Measurements from ENCODE around the gene SLC25A34. TPM values are rescaled to one million over a fixed set of nuclear protein-coding genes. Genes with fewer than 3 reads are reported as not detected.
A peak's percentile ranks its signal among the peaks of the same experiment; 100 is the strongest.

SLC25A34 gene
- total and polyA plus RNA-seq, 10 of the 15 experiments (the other 5 are each of a cell fraction or from before 2014, with no cell fraction given), result 0.02 to 1.6 (median 0.39) TPM

DNA sequence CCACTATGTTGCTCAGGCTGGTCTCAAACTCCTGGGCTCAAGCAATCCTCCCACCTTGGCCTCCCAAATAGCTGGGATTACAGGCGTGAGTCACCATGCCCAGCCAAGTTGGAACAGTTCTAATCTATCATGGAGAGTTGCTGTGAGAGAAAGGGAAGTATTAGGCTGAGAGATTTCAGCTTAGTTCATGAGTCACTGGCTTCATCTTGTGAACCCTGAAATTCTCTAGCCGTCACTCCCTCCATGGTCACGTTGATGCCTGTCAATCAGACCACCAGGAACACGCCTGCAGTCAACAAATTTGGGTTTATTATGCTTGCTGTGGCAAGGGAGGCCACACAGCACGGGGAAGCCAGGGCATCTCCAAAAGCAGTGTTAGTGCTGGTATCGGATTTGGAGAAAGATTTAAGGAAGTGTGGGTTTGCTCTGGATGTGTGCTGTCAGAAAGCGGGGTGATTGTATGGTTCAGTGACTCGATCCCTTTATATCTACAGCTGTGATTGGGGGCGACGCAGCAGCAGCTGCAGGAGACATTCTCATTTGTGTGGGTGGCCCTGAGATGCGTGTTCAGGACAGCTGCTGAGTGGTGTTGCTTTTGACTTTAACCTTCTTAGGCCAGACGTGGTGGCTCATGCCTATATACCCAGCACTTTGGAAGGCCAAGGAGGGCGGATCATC lies 52.7 kb downstream of the SLC25A34 start (continued):
- TF ChIP-seq ZNF687 (IDR thresholded peaks at IDR 0.05) (no peak), RELA (IDR thresholded peaks at IDR 0.05; ENCODE audit: borderline replicate concordance, partially characterized antibody) (no peak), HDAC2 (IDR thresholded peaks at IDR 0.05) (no peak), ATF2 (IDR thresholded peaks at IDR 0.05; ENCODE audit: low read length) (no peak), PAX5 (IDR thresholded peaks at IDR 0.05; ENCODE audit: borderline replicate concordance, low read depth, low read length) (peak; percentile 8; the same call in 1 of the 2 replicates), ZNF217 (IDR thresholded peaks at IDR 0.05) (no peak), MYB (IDR thresholded peaks at IDR 0.05; ENCODE audit: borderline replicate concordance, low read depth, low read length) (no peak), NR2C2 (IDR thresholded peaks at IDR 0.05; ENCODE audit: borderline replicate concordance, control insufficient read depth, insufficient read length, low read depth) (no peak), RB1 (IDR thresholded peaks at IDR 0.05; ENCODE audit: borderline replicate concordance) (no peak), SPI1 (IDR thresholded peaks at IDR 0.05; ENCODE audit: borderline replicate concordance, insufficient read depth, low read depth, low read length) (0 out of 2 replicates have a peak, but pooled peaks have one; percentile 30), YBX1 (IDR thresholded peaks at IDR 0.05) (no peak), CREB1 (IDR thresholded peaks at IDR 0.05; ENCODE audit: low read depth) (no peak), HCFC1 (IDR thresholded peaks at IDR 0.05; ENCODE audit: low read length) (no peak), NFYA (IDR thresholded peaks at IDR 0.05; ENCODE audit: borderline replicate concordance, low read depth, low read length) (no peak), TCF3 (IDR thresholded peaks at IDR 0.05; ENCODE audit: borderline replicate concordance, insufficient read depth, low read depth, low read length) (peak; percentile 62; the same call in 1 of the 2 replicates), CBX5 (IDR thresholded peaks at IDR 0.05; ENCODE audit: low read depth) (no peak), KDM1A (IDR thresholded peaks at IDR 0.05; ENCODE audit: borderline replicate concordance) (no peak), PBX3 (IDR thresholded peaks at IDR 0.05; ENCODE audit: insufficient replicate concordance, low read depth, low read length) (peak; percentile 78), HDAC6 (IDR thresholded peaks at IDR 0.05; ENCODE audit: unreplicated experiment) (no peak), ZNF24 (IDR thresholded peaks at IDR 0.05) (no peak), TCF12 (IDR thresholded peaks at IDR 0.05; ENCODE audit: low read depth, low read length) (peak; percentile 97), EGR1 (IDR thresholded peaks at IDR 0.05; ENCODE audit: borderline replicate concordance in 1 of 2, low read depth in 2 of 2, low read length in 2 of 2) (peak in 1 of 2 experiments; percentile 68; a peak in 2 of 3 replicates), SREBF2 (IDR thresholded peaks at IDR 0.05; ENCODE audit: low read length) (no peak)
- TF ChIP-seq, protein P1, sequence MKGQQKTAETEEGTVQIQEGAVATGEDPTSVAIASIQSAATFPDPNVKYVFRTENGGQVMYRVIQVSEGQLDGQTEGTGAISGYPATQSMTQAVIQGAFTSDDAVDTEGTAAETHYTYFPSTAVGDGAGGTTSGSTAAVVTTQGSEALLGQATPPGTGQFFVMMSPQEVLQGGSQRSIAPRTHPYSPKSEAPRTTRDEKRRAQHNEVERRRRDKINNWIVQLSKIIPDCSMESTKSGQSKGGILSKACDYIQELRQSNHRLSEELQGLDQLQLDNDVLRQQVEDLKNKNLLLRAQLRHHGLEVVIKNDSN (IDR thresholded peaks at IDR 0.05; ENCODE audit: borderline replicate concordance, extremely low read length, insufficient read depth, low read depth, low read length), result no peak

Measured in GM12878 (cell line).